ENCODE results near the gene SKIC3.

The SKIC3 gene

GRCh38 chr5:95554647-95555548, at the start of gene SKIC3, which contains the start of gene ARSK:
TSS of gene SKIC3 (minus strand) at chr5:95554977. CDS start at chr5:95547150, 7,827 bp downstream.
TSS of gene ARSK (plus strand) at chr5:95555101. CDS start at chr5:95555279, 178 bp downstream.
- peaks cover 13% of the 10 kb centered on the region for H3K36me3 ChIP-seq (ENCODE audit: low read length)
- peak within 1 kb of the TSS; percentile 66 for H3K4me3 ChIP-seq (ENCODE audit: insufficient read depth, low read length, poor library complexity, severe bottlenecking)
- no peaks in the 10 kb centered on the region for H4K20me1 ChIP-seq (ENCODE audit: low read depth, low read length)
- H3K27me3 ChIP-seq (ENCODE audit: low read length): no peaks in the 10 kb centered on the region
- H3K9me2 ChIP-seq (replicated peaks; ENCODE audit: insufficient read depth, low read length): no peaks in the 10 kb centered on the region
- H3K79me2 ChIP-seq (ENCODE audit: insufficient read depth, low read length): peaks cover 59% of the 10 kb centered on the region
- peak within 1 kb of the TSS; percentile 82 for H3K27ac ChIP-seq (ENCODE audit: low read depth, low read length)
- peak within 1 kb of the TSS; percentile 92 for H3K4me2 ChIP-seq (ENCODE audit: low read depth, low read length, poor library complexity, severe bottlenecking)
- H3F3A ChIP-seq (ENCODE audit: insufficient read depth): peaks cover 14% of the 10 kb centered on the region
- no peak for TF ChIP-seq EZH2phosphoT487 (conservative IDR thresholded peaks at IDR 0.05; ENCODE audit: low read length)
- no peaks in the 10 kb centered on the region for H3K9me3 ChIP-seq (ENCODE audit: insufficient read depth, low read length)
- peak within 1 kb of the TSS; percentile 58 for H3K9ac ChIP-seq (ENCODE audit: low read length)
- H2AFZ ChIP-seq (ENCODE audit: low read depth, low read length, severe bottlenecking): peak within 1 kb of the TSS; percentile 70

GRCh38 chr5:95600557-95600956, 45.8 kb upstream of the SKIC3 start:
- Histone ChIP-seq H3F3A (ENCODE audit: insufficient read depth) (no peaks in the 10 kb centered on the region), H3K4me2 (ENCODE audit: low read depth, low read length, poor library complexity, severe bottlenecking) (no peak overlapping the region), H3K27ac (ENCODE audit: low read depth, low read length) (no peak overlapping the region), H3K79me2 (ENCODE audit: insufficient read depth, low read length) (no peaks in the 10 kb centered on the region), H4K20me1 (ENCODE audit: low read depth, low read length) (no peaks in the 10 kb centered on the region), H3K9ac (ENCODE audit: low read length) (no peak overlapping the region), H3K9me3 (ENCODE audit: insufficient read depth, low read length) (no peaks in the 10 kb centered on the region), H2AFZ (ENCODE audit: low read depth, low read length, severe bottlenecking) (no peak overlapping the region), H3K36me3 (ENCODE audit: low read length) (no peaks in the 10 kb centered on the region), H3K4me3 (ENCODE audit: insufficient read depth, low read length, poor library complexity, severe bottlenecking) (no peak overlapping the region), H3K27me3 (ENCODE audit: low read length) (no peaks in the 10 kb centered on the region), H3K9me2 (replicated peaks; ENCODE audit: insufficient read depth, low read length) (no peaks in the 10 kb centered on the region)
- TF ChIP-seq EZH2phosphoT487 (conservative IDR thresholded peaks at IDR 0.05; ENCODE audit: low read length): no peak
- TF ChIP-seq, protein P1, sequence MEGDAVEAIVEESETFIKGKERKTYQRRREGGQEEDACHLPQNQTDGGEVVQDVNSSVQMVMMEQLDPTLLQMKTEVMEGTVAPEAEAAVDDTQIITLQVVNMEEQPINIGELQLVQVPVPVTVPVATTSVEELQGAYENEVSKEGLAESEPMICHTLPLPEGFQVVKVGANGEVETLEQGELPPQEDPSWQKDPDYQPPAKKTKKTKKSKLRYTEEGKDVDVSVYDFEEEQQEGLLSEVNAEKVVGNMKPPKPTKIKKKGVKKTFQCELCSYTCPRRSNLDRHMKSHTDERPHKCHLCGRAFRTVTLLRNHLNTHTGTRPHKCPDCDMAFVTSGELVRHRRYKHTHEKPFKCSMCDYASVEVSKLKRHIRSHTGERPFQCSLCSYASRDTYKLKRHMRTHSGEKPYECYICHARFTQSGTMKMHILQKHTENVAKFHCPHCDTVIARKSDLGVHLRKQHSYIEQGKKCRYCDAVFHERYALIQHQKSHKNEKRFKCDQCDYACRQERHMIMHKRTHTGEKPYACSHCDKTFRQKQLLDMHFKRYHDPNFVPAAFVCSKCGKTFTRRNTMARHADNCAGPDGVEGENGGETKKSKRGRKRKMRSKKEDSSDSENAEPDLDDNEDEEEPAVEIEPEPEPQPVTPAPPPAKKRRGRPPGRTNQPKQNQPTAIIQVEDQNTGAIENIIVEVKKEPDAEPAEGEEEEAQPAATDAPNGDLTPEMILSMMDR (IDR thresholded peaks at IDR 0.05; ENCODE audit: insufficient read depth, low read length, poor library complexity, severe bottlenecking): no peak

DNA sequence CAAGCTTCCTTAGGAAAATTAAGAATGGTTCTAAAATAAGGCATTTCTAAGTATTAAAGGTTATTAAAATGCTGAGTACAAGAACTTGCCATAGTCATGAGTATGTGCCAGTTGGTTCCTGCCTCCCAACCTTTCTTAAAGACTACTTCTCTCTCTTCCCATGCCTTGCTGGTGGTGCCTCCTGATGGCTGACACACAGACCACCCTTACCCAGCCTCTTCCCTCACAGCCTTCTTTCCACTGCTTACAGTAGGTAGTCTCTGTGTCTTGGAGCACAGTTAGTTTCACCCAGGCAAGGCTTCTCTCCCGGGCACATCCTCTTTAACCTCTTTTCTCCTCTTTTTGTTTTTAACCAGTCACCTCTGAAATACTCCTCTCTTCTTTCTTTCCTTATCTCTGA, 44.5 kb upstream of the SKIC3 start:
- no peaks in the 10 kb centered on the region for H3K27me3 ChIP-seq (ENCODE audit: low read length)
- H3K9ac ChIP-seq (ENCODE audit: low read length): no peak overlapping the region
- H3K79me2 ChIP-seq (ENCODE audit: insufficient read depth, low read length): no peaks in the 10 kb centered on the region
- no peak overlapping the region for H3K27ac ChIP-seq (ENCODE audit: low read depth, low read length)
- H4K20me1 ChIP-seq (ENCODE audit: low read depth, low read length): no peaks in the 10 kb centered on the region
- H3K9me3 ChIP-seq (ENCODE audit: insufficient read depth, low read length): no peaks in the 10 kb centered on the region
- H3K4me2 ChIP-seq (ENCODE audit: low read depth, low read length, poor library complexity, severe bottlenecking): no peak overlapping the region
- H3K4me3 ChIP-seq (ENCODE audit: insufficient read depth, low read length, poor library complexity, severe bottlenecking): no peak overlapping the region
- H3K9me2 ChIP-seq (replicated peaks; ENCODE audit: insufficient read depth, low read length): no peaks in the 10 kb centered on the region
- H3F3A ChIP-seq (ENCODE audit: insufficient read depth): no peaks in the 10 kb centered on the region
- H2AFZ ChIP-seq (ENCODE audit: low read depth, low read length, severe bottlenecking): no peak overlapping the region
- no peak for TF ChIP-seq EZH2phosphoT487 (conservative IDR thresholded peaks at IDR 0.05; ENCODE audit: low read length)
- TF ChIP-seq, protein P1 (IDR thresholded peaks at IDR 0.05; ENCODE audit: insufficient read depth, low read length, poor library complexity, severe bottlenecking): no peak
- no peaks in the 10 kb centered on the region for H3K36me3 ChIP-seq (ENCODE audit: low read length)
